SJCRH30 (cell line): ENCODE measurements around the gene TRIM22. TPM values are rescaled to one million over a fixed set of nuclear protein-coding genes. Genes with fewer than 3 reads are reported as not detected.
A peak's percentile ranks its signal among the peaks of the same experiment; 100 is the strongest.
"Not testable (repeated sequence)": the region's sequence is repeated elsewhere in the genome, so short reads cannot be mapped to it uniquely, and the experiment has no call there.

Experiments used
- DNase-seq, 2 experiments: peaks; one replicate each; pipeline ENCODE4 v3.0.0-alpha.2; 2015 to 2020
- H3K27ac ChIP-seq: fragments of 250-450 bp; sonication (Bioruptor Pico); 2 replicates; pipeline ENCODE4 v1.5.1; 2020; ENCODE audit warnings: mild to moderate bottlenecking, moderate library complexity
- H3K27me3 ChIP-seq: fragments of 250-450 bp; sonication (Bioruptor Pico); 2 replicates; pipeline ENCODE4 v1.5.1; 2020; ENCODE audit warnings: mild to moderate bottlenecking, moderate library complexity
- H3K36me3 ChIP-seq: fragments of 250-450 bp; sonication (Bioruptor Pico); 2 replicates; pipeline ENCODE4 v1.5.1; 2020; ENCODE audit warnings: mild to moderate bottlenecking, moderate library complexity
- H3K4me1 ChIP-seq: fragments of 250-450 bp; sonication (Bioruptor Pico); 2 replicates; pipeline ENCODE4 v1.5.1; 2020; ENCODE audit warnings: mild to moderate bottlenecking, moderate library complexity
- H3K4me3 ChIP-seq: fragments of 250-450 bp; sonication (Bioruptor Pico); 2 replicates; pipeline ENCODE4 v1.5.1; 2020; ENCODE audit warnings: mild to moderate bottlenecking, moderate library complexity
- H3K9me3 ChIP-seq: fragments of 250-450 bp; sonication (Bioruptor Pico); replicated peaks from 2 replicates; pipeline ENCODE4 v1.5.1; 2020; ENCODE audit warnings: mild to moderate bottlenecking, moderate library complexity
- total RNA-seq: library from RNA; depleted of rRNA; stranded (reverse); fragments of >200 nt; shearing (Covaris generic); gene quantifications from 2 replicates; pipeline ENCODE4 v1.2.3, GENCODE V29; 2014; rRNA removed

Gene TRIM22, protein sequence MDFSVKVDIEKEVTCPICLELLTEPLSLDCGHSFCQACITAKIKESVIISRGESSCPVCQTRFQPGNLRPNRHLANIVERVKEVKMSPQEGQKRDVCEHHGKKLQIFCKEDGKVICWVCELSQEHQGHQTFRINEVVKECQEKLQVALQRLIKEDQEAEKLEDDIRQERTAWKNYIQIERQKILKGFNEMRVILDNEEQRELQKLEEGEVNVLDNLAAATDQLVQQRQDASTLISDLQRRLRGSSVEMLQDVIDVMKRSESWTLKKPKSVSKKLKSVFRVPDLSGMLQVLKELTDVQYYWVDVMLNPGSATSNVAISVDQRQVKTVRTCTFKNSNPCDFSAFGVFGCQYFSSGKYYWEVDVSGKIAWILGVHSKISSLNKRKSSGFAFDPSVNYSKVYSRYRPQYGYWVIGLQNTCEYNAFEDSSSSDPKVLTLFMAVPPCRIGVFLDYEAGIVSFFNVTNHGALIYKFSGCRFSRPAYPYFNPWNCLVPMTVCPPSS
- total RNA-seq: 0.30 and 0.65 TPM in 2 replicates

DNA sequence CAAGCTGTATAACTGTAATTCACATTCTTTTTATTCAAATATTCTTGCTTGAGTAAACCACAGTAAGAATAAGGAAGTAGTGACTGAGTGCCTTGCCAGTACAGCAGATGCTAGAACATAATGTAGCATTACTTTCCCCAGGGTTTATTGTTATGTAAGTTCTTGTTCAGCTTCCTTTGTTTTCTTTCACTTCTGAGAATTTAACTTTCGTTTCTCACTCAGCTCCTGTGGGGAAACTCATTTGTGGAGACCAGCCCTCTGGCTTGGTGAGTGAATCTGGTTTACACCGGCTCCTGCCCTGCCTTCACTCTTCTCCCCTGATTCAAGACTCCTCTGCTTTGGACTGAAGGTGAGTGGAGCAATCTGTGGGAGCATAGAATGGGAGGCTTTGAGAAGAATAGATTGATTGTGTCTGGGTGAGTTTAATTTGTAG is at the start of gene TRIM22:
Gene TRIM22, plus strand, starts transcription at position 240 of the 433 bp plus-strand sequence. CDS start 6,443 bp downstream, outside the sequence.
- Histone ChIP-seq H3K9me3 (no peaks in the 10 kb centered on the region; the same call in 1 of the 2 replicates), H3K27ac (no peak within 1 kb of the TSS), H3K4me3 (peak within 1 kb of the TSS; percentile 9; the same call in 1 of the 2 replicates), H3K36me3 (no peaks in the 10 kb centered on the region), H3K27me3 (no peaks in the 10 kb centered on the region), H3K4me1 (no peaks in the 10 kb centered on the region)
- DNase-seq: peak in 1 of 2 experiments; percentile 6

DNA sequence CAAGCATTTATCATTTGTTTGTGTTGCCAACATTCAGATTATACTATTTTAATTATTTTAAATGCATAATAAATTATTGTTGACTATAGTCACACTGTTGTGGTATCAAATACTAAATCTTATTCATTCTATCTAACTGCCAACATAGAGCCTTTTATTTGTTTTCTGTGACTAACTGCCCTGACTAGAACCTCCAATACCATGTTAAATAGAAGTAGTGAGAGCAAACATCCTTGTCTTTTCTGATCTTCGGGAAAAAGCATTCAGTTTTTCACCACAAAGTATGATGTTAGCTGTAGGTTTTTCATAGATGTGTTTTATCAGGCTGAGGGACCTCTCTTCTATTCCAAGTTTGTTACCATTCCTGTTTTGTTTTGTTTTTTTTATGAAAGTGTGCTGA is 49.6 kb upstream of the TRIM22 start:
- Histone ChIP-seq H3K36me3 (no peaks in the 10 kb centered on the region), H3K4me1 (no peaks in the 10 kb centered on the region), H3K9me3 (no peaks in the 10 kb centered on the region), H3K27ac (no peak overlapping the region), H3K27me3 (no peaks in the 10 kb centered on the region), H3K4me3 (no peak overlapping the region)
- no peak for DNase-seq

DNA sequence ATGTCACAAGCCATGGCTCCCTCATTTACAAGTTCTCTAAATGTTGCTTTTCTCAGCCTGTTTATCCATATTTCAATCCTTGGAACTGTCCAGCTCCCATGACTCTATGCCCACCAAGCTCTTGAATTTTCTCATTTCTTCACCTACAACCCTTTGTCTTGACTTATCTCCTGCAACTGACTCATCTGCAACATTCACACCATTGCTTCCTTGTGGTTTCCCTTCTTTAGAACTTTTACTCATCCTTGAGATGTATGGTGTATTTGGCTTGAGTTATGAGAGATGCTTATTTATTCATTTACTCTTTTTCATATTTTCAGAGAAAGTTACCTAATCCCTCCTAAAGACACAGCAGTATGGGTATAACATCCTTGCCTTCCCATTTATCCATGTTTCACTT is 46.0 kb upstream of the TRIM22 start:
- DNase-seq: no peak
- Histone ChIP-seq H3K9me3 (no peaks in the 10 kb centered on the region), H3K36me3 (no peaks in the 10 kb centered on the region), H3K4me1 (no peaks in the 10 kb centered on the region), H3K27me3 (no peaks in the 10 kb centered on the region), H3K27ac (no peak overlapping the region), H3K4me3 (no peak overlapping the region)

DNA sequence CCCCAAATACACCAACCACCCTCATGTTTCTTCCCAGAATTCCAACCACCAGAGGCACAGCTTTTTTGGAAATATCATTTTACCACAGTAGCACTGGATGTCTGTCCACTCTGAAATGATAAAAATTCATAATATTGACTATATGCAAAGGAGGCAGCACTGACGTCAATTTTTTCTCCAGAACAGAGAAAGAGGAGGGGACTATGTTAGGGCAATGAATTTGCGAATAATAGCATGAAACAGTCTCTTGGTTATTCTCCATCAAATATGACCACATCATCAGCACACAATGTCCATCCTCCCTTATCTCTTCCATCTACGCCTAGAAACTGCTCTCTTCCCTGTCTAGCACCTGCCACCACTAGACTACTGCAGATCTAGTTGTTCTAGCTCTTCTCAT is 43.5 kb upstream of the TRIM22 start:
- Histone ChIP-seq H3K4me3 (no peak overlapping the region), H3K9me3 (no peaks in the 10 kb centered on the region), H3K27me3 (no peaks in the 10 kb centered on the region), H3K27ac (no peak overlapping the region), H3K36me3 (no peaks in the 10 kb centered on the region), H3K4me1 (no peaks in the 10 kb centered on the region)
- DNase-seq: no peak

DNA sequence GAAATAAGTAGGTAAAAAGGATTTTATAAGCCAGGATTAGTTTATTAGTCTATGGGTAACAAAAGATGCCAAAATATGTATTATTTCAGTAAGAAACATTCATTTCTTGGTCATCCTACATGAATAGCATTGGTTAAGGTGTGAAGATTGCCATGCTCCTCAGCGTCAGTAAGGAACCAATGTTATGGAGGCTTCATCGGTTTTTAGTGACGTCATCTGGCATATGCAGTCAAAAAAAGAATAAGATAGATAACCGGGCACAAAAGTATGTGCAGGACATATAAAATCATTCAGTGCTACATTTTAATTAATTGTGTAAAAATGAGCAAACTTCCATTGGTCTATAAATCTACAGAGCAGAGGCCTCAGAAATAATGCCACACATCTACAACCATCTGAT is 34.1 kb upstream of the TRIM22 start:
- Histone ChIP-seq H3K9me3 (no peaks in the 10 kb centered on the region), H3K4me3 (no peak overlapping the region), H3K27me3 (no peaks in the 10 kb centered on the region), H3K27ac (no peak overlapping the region), H3K36me3 (no peaks in the 10 kb centered on the region), H3K4me1 (no peaks in the 10 kb centered on the region)
- no peak for DNase-seq

DNA sequence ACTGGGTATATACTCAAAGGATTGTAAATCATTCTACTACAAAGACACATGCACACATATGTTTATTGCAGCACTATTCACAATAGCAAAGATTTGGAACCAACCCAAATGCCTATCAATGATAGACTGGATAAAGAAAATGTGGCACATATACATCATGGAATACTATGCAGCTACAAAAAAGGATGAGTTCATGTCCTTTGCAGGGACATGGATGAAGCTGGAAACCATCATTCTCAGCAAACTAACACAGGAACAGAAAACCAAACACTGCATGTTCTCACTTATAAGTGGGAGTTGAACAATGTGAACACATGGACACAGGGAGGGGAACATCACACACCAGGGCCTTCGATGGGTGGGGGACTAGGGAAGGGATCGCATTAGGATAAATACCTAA is 32.6 kb upstream of the TRIM22 start:
- not testable (repeated sequence) for H3K36me3 ChIP-seq, H3K4me1 ChIP-seq, H3K4me3 ChIP-seq, H3K27me3 ChIP-seq, H3K27ac ChIP-seq, DNase-seq, H3K9me3 ChIP-seq

DNA sequence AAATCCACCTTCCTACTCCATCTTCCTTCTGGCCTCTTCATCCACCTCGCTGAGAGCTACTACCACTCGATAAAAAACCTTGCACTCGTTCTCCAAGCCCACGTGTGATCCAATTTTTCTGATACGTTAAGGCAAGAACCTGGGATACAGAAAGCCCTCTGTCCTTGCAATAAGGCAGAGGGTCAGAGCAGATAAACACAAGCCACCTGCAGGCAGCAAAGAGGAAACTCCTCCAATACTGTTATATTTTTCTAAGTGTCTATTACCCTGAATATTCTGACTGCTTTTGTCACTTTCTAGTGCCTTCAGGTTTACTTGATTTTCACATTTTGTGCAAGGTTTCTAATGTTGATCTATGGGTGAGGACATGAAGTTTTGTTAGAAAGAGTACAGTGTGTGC is 31.3 kb upstream of the TRIM22 start:
- Histone ChIP-seq H3K4me1 (no peaks in the 10 kb centered on the region), H3K4me3 (no peak overlapping the region), H3K27ac (no peak overlapping the region), H3K9me3 (no peaks in the 10 kb centered on the region), H3K27me3 (no peaks in the 10 kb centered on the region), H3K36me3 (no peaks in the 10 kb centered on the region)
- no peak for DNase-seq

DNA sequence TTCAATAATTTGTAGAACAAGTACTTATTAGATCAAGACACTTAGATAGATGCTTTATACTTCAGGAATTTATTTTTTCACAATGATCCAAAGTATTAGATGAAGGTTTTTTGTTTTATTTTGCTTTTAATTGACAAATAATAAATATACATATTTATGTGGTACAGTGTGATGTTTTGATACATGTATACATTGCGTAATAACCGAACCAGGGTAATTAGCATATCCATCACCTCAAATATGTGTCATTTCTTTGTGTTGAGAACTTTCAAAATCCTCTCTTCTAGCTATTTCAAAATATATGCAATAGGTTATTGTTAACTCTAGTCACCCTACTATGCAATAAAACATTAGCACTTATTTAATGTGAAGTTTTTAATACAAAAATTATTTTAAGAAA is 26.1 kb upstream of the TRIM22 start:
- Histone ChIP-seq H3K27ac (no peak overlapping the region), H3K4me1 (no peaks in the 10 kb centered on the region), H3K4me3 (no peak overlapping the region), H3K36me3 (no peaks in the 10 kb centered on the region), H3K9me3 (no peaks in the 10 kb centered on the region), H3K27me3 (no peaks in the 10 kb centered on the region)
- DNase-seq: no peak

DNA sequence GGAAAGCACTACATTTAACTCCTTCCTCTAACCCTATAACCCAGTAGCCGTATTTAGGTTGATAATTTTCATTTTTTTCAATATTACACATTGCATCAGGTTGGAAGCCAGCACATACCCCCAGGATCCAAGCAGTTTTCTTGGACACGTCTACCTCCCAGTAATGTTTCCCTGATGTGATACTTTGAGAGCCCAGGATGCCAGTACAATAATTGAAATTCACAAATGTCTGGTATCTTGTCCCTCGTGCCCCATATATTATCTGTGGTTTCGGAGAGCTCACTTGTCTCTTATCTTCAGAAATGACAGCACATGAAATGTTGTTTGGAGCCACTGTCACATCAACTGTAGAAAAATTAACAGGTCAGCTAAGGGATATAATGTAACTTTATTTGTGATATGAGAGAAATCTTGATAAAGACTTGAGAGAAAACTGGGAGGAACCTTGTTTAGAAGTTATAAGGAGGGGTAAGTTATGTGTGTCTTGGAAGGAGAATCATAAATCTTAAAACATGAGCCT is 24.5 kb upstream of the TRIM22 start:
- DNase-seq: no peak
- H3K36me3 ChIP-seq: no peaks in the 10 kb centered on the region

DNA sequence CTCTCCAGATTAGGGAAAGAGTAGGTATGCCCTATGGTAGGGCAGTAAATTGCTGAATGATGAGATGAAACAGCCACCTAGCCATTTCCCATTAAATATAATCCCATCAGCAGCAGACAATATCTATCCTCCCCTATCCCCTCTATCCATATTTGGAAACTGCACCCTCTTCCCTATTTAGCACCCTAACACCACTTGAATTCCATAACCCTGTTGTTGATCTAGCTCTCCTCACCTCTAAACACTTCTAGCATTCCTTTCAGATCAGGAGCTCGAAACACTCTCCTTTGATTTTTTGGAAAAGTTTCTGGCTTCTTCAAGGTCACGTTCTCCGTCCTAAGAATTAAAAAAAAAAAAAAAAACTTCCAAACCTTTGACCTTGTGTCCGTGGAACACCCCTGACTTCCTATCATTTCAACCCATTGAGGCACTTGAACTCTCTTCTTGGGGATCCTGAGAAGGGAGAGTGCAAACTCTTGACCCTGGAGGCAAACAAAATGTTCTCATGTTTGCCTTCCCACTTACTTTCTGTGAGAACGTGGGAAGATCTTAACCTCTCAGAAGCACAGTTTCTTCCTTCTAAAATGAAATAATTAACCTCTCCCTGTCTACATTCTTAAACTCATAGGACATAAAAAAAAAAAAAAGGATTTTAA is 23.7 kb upstream of the TRIM22 start:
- Histone ChIP-seq H3K27me3 (no peaks in the 10 kb centered on the region), H3K4me3 (no peak overlapping the region), H3K9me3 (no peaks in the 10 kb centered on the region), H3K4me1 (no peaks in the 10 kb centered on the region), H3K27ac (no peak overlapping the region), H3K36me3 (no peaks in the 10 kb centered on the region)
- DNase-seq: no peak

More for the DNA sequence above, 24.5 kb upstream of the TRIM22 start:
- no peaks in the 10 kb centered on the region for H3K27me3 ChIP-seq
- no peaks in the 10 kb centered on the region for H3K4me1 ChIP-seq
- H3K4me3 ChIP-seq: no peak overlapping the region
- no peak overlapping the region for H3K27ac ChIP-seq
- no peaks in the 10 kb centered on the region for H3K9me3 ChIP-seq

DNA sequence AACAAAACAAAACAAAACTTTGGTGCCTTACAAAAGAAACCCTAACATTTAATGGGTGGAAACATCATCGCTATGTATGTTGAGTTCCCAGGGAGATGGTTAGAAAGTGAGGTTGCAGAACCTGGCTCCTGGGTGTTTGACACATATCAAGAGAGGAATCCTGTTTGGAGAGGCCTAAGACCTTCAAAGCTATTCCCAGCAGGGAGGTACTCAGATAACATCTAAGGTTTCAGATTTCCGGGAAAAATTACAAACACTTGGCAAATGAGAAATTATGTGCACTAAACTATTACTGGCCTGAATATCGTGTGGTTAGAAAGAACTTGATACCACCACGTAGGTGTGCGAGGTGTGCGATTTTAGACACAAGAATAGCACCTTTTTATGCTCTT is 23.2 kb upstream of the TRIM22 start:
- Histone ChIP-seq H3K9me3 (no peaks in the 10 kb centered on the region), H3K4me3 (no peak overlapping the region), H3K36me3 (no peaks in the 10 kb centered on the region), H3K4me1 (no peaks in the 10 kb centered on the region), H3K27ac (no peak overlapping the region), H3K27me3 (no peaks in the 10 kb centered on the region)
- DNase-seq: no peak

DNA sequence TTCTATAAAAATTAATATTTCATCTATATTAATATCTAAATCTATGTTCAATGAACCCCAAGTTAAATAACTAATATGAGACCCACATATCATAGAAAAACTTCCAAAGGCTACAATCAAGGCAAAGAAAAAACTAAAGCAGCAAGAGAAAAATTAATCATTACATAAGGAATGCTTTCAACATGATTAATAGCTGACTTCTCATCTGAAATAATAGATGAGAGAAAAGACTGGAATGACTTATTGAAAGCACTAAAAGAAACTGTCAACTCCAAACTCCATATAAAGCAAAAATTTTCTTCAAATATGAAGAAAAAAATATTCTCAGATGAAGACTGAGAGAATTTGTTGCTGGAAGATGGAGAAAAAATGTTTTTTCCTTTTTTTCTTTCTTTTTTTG is 17.8 kb upstream of the TRIM22 start:
- no peaks in the 10 kb centered on the region for H3K27me3 ChIP-seq
- H3K4me3 ChIP-seq: no peak overlapping the region
- no peak for DNase-seq
- H3K36me3 ChIP-seq: no peaks in the 10 kb centered on the region
- no peaks in the 10 kb centered on the region for H3K4me1 ChIP-seq
- H3K9me3 ChIP-seq: no peaks in the 10 kb centered on the region
- H3K27ac ChIP-seq: no peak overlapping the region

DNA sequence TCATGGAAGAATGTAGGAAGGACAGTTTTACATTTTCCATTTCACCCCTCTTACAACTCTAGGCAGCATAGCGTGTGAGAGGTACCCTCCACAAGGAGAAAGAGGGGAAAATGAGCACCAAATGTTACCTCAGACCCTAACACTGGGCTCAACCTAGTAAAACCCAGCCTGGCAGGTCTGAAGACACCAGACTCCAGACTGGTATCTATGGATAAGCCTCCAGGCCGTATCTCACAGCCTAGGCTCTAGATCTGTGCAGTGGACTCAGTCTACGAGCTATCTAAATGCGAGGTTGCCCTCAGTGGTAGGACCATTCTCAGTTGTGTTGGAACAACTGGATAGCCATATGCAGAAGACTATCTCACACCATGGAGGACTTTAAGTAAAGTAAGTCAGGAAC is 15.2 kb upstream of the TRIM22 start:
- Histone ChIP-seq H3K27me3 (no peaks in the 10 kb centered on the region), H3K4me3 (no peak overlapping the region), H3K36me3 (no peaks in the 10 kb centered on the region), H3K27ac (no peak overlapping the region), H3K4me1 (no peaks in the 10 kb centered on the region), H3K9me3 (no peaks in the 10 kb centered on the region)
- no peak for DNase-seq

DNA sequence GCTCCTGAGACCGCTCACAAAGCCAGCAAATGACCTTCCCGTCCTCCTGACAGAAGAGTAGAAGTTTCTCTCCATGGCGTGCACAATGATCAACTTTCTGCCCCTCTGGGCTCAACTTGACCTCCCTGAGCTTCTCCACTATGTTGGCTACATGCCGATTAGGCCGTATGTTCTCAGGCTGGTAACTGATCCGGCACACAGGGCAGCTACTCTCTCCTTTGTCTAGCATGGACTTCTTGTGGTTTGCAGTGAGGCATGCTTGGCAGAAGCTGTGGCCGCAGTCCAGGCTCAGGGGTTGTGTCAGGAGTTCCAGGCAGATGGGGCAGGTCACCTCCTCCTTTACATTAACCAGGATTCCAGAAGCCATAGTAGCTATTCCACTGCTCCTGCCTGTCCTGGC is 9.8 kb upstream of the TRIM22 start:
- Histone ChIP-seq H3K27ac (no peak overlapping the region), H3K9me3 (no peaks in the 10 kb centered on the region), H3K27me3 (no peaks in the 10 kb centered on the region), H3K4me3 (no peak overlapping the region), H3K4me1 (no peaks in the 10 kb centered on the region), H3K36me3 (no peaks in the 10 kb centered on the region)
- no peak for DNase-seq

DNA sequence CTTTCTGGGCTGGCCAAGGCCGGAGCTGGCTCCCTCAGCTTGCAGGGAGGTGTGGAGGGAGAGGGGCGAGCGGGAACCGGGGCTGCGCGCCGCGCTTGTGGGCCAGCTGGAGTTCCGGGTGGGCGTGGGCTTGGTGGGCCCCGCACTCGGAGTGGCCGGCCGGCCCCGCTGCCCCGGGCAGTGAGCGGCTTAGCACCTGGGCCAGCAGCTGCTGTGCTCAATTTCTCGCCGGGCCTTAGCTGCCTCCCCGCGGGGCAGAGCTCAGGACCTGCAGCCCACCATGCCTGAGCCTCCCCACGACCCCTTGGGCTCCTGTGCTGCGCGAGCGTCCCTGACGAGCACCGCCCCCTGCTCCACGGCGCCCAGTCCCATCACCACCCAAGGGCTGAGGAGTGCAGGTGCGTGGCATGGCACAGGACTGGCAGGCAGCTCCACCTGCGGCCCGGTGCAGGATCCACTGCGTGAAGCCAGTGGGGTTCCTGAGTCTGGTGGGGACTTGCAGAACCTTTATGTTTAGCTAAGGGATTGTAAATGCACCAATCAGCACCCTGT is 6.6 kb upstream of the TRIM22 start:
- not testable (repeated sequence) for H3K27ac ChIP-seq

More for the DNA sequence above, 6.6 kb upstream of the TRIM22 start:
- DNase-seq, H3K36me3 ChIP-seq, H3K27me3 ChIP-seq, H3K4me1 ChIP-seq, H3K4me3 ChIP-seq, H3K9me3 ChIP-seq: not testable (repeated sequence)
